Urinary bladder (tissue), 4 donors: ENCODE data around the gene NOD2. TPM values are rescaled to one million over a fixed set of nuclear protein-coding genes. Genes with fewer than 3 reads are reported as not detected.

Source experiments
- DNase-seq: peaks from one replicate; pipeline ENCODE4 v3.0.0-alpha.2; 2015; ENCODE audit errors: extremely low spot score
- H3K27ac ChIP-seq: one replicate; pipeline ENCODE4 v1.5.1; 2013; ENCODE audit warnings: low read depth, mild to moderate bottlenecking, moderate library complexity
- H3K36me3 ChIP-seq: one replicate; pipeline ENCODE4 v1.6.1; 2013; ENCODE audit warnings: mild to moderate bottlenecking, moderate library complexity; ENCODE audit not compliant: insufficient read depth
- H3K4me1 ChIP-seq: one replicate; pipeline ENCODE4 v1.6.1; 2013; ENCODE audit warnings: mild to moderate bottlenecking, moderate library complexity; ENCODE audit not compliant: insufficient read depth
- H3K4me3 ChIP-seq: one replicate; pipeline ENCODE4 v1.5.1; 2013; ENCODE audit warnings: low read depth, low read length
- WGBS: extraction: QIAGEN DNeasy Blood & Tissue Kit; methylation state at CpG from one replicate; pipeline ENCODE4 v1.1.7; 2013; 5-methylcytosine and 5-hydroxymethylcytosine counted together
- polyA plus RNA-seq: library from polyadenylated mRNA; stranded (reverse); fragments of 200-250 nt; gene quantifications from one replicate; pipeline ENCODE4 v1.2.3, GENCODE V29; 2013
- total RNA-seq: library from RNA; depleted of rRNA; stranded (reverse); fragments of >200 nt; gene quantifications from one replicate; pipeline ENCODE4 v1.2.3, GENCODE V29; 2014
- donor health status: healthy with polysubstance abuse.
- donor health status: healthy.

Gene NOD2
- total and polyA plus RNA-seq, 2 donors: 0.90 to 1.5 TPM

DNA sequence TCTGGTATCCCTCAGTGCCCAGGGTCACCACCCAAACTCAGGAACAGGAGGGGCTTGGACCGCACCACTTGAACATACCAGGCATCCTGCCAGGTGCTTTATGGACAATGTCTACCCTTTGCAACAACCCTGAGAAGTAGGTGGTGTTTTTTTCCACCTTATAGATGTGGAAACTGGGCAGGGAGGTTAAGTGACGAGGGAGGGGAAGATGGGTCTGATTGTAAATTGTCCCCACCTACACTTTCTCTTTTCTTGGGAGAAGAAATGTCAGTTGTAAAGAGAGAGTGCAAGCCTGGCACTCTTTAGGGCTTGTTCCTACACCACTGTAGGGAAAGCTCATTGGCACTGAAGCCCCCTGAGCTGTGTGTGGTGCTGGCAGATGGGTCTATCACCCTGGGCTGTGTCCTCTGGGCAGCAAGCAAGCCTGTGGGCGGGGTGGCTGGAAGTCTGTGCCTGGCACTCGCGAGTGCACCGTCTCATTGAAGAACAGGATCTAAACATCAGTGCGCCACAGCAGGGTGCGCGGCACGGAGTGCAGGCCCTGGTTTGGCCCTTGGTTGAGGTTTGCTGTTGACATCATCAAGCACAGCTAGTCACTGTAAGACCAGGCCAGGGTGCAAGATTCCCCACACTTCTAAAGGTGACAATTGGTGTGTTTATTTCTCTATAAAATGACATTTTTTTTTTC lies 15.1 kb downstream of the NOD2 start:
- Histone ChIP-seq H3K36me3 (no peaks in the 10 kb centered on the region), H3K4me1 (no peaks in the 10 kb centered on the region), H3K27ac (no peak overlapping the region), H3K4me3 (no peak overlapping the region)
- no peak for DNase-seq
- 82% methylated on average over 10 of the region's 10 CpGs for WGBS

DNA sequence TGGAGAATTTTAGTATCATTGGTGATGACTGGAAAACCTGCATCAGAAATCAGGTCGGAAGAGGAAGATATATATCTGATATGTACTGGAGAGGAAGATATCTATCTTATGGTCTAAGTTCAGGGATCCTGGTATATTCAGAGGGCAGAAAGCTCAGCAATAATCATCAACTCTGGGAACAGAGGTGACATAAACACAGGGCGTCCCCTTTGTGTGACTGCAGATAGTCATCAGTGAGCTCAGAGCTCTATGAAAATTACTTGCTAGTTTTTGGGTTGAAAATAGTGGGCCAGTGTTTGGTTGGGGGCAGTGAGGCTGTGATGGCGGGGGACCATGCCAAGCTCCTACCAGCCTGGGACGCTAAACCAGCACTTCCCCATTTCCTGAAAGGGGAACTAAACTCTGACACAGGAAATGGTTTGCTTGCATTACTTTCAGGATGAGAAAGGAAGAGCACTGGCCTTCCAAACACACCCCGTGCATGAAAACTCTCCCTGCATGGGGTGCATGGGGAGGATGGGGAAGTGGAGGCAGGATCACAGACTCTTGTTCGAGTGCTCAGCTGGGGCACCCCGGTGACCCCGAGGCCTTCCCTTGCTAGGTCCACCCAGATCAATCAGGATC lies 15.8 kb downstream of the NOD2 start:
- DNase-seq: no peak
- no peak overlapping the region for H3K4me3 ChIP-seq
- 74% methylated on average over 8 of the region's 8 CpGs for WGBS
- no peaks in the 10 kb centered on the region for H3K4me1 ChIP-seq
- no peaks in the 10 kb centered on the region for H3K36me3 ChIP-seq
- no peak overlapping the region for H3K27ac ChIP-seq

DNA sequence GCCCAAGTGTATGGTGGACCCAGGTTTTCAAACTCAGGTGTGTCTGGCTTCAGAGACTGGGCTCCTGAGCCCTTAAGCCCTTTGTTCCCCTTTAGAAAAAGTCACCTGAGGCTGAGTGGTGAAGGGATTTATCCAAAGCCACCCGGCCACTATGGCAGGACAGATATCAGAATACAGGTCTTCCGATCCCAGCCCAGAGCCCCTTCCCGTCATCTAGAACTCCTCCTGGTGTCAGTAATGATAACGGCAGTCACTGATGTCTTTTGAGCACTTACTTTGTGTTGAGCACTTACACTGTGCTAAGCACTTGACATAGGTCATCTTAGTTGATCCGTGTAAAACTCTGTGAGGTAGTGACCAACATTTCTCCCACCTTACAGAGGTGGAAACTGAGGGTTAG lies 16.6 kb downstream of the NOD2 start:
- DNase-seq: no peak
- no peaks in the 10 kb centered on the region for H3K36me3 ChIP-seq
- H3K4me1 ChIP-seq: no peaks in the 10 kb centered on the region
- H3K27ac ChIP-seq: no peak overlapping the region
- 85% methylated on average over 5 of the region's 5 CpGs for WGBS
- H3K4me3 ChIP-seq: no peak overlapping the region

DNA sequence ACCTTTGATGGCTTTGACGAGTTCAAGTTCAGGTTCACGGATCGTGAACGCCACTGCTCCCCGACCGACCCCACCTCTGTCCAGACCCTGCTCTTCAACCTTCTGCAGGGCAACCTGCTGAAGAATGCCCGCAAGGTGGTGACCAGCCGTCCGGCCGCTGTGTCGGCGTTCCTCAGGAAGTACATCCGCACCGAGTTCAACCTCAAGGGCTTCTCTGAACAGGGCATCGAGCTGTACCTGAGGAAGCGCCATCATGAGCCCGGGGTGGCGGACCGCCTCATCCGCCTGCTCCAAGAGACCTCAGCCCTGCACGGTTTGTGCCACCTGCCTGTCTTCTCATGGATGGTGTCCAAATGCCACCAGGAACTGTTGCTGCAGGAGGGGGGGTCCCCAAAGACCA lies 17.6 kb downstream of the NOD2 start:
- Histone ChIP-seq H3K4me3 (no peak overlapping the region), H3K27ac (no peak overlapping the region), H3K4me1 (no peaks in the 10 kb centered on the region), H3K36me3 (no peaks in the 10 kb centered on the region)
- no peak for DNase-seq
- 95% methylated on average over 21 of the region's 21 CpGs for WGBS

DNA sequence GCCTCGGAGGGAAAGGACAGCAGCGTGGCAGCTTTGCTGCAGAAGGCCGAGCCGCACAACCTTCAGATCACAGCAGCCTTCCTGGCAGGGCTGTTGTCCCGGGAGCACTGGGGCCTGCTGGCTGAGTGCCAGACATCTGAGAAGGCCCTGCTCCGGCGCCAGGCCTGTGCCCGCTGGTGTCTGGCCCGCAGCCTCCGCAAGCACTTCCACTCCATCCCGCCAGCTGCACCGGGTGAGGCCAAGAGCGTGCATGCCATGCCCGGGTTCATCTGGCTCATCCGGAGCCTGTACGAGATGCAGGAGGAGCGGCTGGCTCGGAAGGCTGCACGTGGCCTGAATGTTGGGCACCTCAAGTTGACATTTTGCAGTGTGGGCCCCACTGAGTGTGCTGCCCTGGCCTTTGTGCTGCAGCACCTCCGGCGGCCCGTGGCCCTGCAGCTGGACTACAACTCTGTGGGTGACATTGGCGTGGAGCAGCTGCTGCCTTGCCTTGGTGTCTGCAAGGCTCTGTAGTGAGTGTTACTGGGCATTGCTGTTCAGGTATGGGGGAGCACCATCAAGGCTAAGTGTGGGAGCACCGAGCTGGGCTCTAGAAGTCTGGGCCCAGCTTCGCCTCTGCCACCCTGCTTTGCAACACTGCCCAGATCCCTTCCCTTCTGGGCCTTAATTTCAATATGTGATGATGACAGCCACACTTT lies 18.6 kb downstream of the NOD2 start:
- 71% methylated on average over 25 of the region's 25 CpGs for WGBS
- Histone ChIP-seq H3K4me1 (no peaks in the 10 kb centered on the region), H3K36me3 (no peaks in the 10 kb centered on the region), H3K27ac (no peak overlapping the region), H3K4me3 (no peak overlapping the region)
- no peak for DNase-seq

DNA sequence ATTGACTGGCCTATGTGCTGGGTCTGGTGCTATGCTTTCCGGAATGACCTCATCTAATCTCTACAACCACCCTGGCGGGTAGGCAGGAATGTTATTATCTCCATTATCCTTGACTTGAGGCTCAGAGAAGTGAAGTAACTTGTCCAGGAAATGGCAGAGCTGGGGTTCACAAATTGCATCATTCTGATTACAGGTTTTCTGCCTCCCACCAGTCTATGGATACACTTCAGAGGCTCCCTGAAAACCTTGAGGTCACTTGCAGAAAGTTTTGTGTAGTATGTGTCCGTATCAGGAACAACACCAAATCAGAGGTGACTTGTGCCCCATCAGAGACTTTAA lies 19.1 kb downstream of the NOD2 start:
- WGBS: 73% methylated on average over 3 of the region's 3 CpGs
- no peaks in the 10 kb centered on the region for H3K36me3 ChIP-seq
- no peaks in the 10 kb centered on the region for H3K4me1 ChIP-seq
- H3K4me3 ChIP-seq: no peak overlapping the region
- DNase-seq: no peak
- no peak overlapping the region for H3K27ac ChIP-seq

DNA sequence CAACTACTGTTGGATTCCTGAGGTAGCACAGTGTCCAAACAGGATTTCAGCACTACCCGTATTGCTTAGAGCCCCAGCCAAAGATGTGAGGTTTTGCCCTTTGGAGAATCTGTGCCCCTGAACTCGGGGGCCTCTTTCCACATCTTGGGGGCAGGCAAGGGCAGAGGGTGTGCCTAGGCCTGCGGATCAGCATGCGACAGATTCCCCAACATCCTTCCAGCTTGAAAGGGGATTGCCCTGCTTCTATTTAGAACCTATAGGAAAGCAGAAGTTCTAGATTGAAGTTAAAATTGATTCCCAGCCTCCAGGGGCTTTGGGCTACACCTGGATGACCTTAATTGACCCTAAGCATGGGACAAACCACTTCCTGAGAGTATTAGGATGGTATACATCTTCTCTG lies 19.6 kb downstream of the NOD2 start:
- Histone ChIP-seq H3K36me3 (no peaks in the 10 kb centered on the region), H3K4me1 (no peaks in the 10 kb centered on the region), H3K4me3 (no peak overlapping the region), H3K27ac (no peak overlapping the region)
- DNase-seq: no peak
- WGBS: 78% methylated on average over 4 of the region's 4 CpGs

DNA sequence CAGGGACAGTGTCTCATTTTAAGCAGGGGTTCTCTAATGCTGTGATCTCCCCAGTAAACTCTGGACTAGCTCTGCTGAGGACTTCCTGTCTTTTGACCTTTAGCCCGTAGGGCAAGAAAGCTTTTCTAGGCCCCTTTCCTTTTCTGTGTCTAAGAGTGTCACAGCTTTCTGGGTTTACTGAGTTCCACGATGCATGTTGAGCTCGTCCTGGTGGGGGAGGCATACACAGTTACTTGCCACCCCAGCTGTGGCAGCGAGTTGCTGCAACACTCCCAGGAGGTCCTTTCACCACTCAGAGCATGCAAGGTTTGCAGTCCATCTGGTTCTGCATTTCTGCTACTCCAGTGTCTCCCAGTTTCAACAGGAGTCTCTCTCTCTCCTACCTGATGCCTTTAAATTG lies 23.7 kb downstream of the NOD2 start:
- Histone ChIP-seq H3K36me3 (no peaks in the 10 kb centered on the region), H3K4me1 (peaks cover 2% of the 10 kb centered on the region), H3K27ac (no peak overlapping the region), H3K4me3 (no peak overlapping the region)
- DNase-seq: no peak
- WGBS: 84% methylated on average over 4 of the region's 4 CpGs

DNA sequence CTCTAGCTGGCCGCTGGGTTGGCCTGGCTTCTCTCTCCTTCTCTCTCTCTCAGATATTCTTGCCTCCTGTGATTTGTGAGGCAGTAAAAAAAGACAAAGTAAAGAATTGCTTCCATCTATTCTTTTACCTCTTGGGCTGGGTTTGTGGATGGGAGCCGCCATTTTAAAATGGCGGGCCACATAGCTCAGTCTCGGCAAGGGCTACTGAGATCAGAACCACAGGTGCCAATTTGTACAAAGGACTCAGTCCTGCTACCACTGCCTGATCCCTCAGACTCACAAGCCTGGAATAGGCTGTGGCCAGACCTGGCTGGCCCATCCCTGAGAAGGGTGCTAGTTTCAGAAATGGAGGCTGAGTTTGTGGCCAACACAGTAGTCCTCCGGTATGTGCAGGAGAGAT lies 24.1 kb downstream of the NOD2 start:
- WGBS: 96% methylated on average over 5 of the region's 5 CpGs
- no peak overlapping the region for H3K27ac ChIP-seq

DNA sequence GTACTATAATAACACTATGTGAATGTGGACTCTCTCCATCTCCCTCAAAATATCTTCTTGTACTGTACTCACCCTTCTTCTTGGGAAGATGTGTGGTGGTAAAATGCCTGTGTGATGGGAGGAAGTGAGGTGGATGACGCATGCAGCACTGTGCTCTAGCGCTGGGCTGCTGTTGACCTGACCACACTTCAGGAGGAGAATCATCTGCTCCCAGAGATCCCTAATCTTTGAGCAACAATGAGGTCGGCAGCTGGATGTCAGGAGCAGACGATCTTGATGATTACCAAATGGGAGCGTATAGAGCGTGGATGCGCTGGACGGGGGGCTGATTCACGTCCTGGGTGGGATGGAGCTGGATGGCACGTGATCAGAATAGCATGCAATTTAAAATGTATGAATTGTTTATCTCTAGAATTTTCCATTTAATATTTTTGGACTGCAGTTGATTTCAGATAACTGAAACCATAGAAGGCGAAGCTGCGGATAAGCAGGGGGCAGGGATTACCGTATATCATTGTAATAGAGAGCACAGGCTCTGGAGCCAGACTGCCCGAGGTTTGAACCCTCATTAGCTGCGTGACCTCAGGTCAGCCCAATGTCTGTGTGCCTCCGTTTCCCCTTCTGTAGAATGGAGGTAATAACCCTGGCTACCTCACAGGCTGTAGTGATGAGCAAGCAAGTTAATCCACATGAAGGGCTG lies 24.8 kb downstream of the NOD2 start:
- H3K27ac ChIP-seq: no peak overlapping the region
- H3K4me3 ChIP-seq: no peak overlapping the region
- DNase-seq: no peak
- WGBS: 31% methylated on average over 16 of the region's 16 CpGs
- peaks cover 2% of the 10 kb centered on the region for H3K4me1 ChIP-seq
- no peaks in the 10 kb centered on the region for H3K36me3 ChIP-seq

More for the DNA sequence above, 24.1 kb downstream of the NOD2 start:
- Histone ChIP-seq H3K4me1 (peaks cover 2% of the 10 kb centered on the region), H3K36me3 (no peaks in the 10 kb centered on the region), H3K4me3 (no peak overlapping the region)
- no peak for DNase-seq

DNA sequence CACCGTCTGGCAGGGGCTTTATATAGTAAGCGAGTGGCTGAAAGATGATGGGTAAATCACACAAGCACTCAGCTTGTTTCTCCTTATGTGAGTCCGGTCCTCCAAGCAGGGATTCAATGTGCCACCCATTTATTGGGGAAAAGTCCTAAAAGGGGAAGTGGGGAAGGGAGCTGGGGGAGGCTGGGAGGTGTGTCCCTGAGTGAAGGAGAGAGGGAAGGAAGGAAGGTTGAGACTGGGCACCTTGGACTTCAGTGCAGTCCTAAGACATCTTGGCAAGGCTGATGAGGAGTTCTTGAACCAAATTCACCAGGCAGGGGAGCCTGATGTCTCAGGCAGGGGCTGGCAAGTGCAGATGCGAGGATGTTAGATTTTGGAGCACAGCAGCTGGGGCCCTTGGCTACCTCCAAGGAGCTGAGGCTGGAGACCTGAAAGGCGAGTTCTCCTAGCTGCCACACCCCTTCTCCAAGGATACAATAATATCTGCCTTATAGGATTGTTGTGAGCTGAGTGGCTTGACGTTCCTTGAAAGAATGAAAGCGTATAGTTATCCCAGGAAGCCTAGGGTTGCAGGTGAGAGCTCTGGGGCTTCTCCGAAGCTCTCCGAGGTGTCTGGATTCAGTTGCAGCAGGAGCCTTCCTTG lies 25.5 kb downstream of the NOD2 start:
- Histone ChIP-seq H3K27ac (no peak overlapping the region), H3K4me3 (no peak overlapping the region), H3K36me3 (no peaks in the 10 kb centered on the region), H3K4me1 (peaks cover 2% of the 10 kb centered on the region)
- DNase-seq: no peak
- 66% methylated on average over 9 of the region's 9 CpGs for WGBS

DNA sequence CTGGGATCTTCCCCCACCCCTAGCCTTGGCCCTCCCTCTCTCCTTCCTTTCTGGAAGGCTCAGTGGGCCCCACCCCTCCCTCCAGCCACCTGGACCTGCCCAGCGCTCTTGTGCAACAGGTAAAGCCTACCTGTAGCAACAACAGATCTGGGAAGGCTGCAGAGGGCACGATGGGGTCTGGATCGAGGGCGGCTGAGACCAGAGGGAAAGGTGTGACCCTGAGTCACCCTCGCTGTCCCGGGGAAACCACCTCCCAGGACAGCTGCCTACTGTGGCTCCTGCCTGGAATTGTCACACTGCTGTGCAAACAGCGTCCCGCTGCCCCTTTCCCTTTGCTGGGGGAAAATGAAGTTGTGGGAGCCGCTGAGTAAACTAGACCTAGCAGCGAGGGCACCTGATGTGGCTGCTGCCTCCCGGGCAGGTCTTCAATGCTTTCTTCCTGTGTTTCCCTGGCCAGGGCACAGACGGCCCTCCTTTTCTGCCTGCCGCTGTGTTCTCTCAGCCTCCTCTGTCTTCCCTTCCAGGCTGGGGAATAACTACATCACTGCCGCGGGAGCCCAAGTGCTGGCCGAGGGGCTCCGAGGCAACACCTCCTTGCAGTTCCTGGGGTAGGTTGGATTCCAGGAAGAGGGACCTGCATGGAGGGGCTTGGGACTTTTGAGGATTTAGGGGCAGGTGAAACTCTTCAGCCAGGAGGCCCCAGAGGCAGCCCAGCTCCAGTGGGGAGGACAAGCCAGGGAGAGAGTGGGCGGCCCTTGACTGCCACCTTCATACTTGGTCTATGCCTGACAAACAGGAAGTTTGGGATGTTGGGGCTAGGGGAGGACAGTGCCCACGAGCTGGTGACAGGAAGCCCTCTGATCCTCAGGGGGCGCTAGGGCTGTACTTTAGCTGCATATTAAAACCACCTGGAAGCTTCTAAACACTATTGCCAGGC lies 26.3 kb downstream of the NOD2 start:
- H3K4me1 ChIP-seq: peaks cover 2% of the 10 kb centered on the region
- DNase-seq: no peak
- H3K27ac ChIP-seq: no peak overlapping the region
- no peaks in the 10 kb centered on the region for H3K36me3 ChIP-seq
- 80% methylated on average over 20 of the region's 20 CpGs for WGBS
- H3K4me3 ChIP-seq: no peak overlapping the region
